Stimulated activated CD8-positive, alpha-beta memory T cell treated with anti-CD3 and anti-CD28 coated beads, Interleukin-2, amount 100 ng/mL, for 48 hours (primary cell): ENCODE data around the gene ANO8.
"Not testable (repeated sequence)": the region's sequence is repeated elsewhere in the genome, so short reads cannot be mapped to it uniquely, and the experiment has no call there.

Experiments used
- DNase-seq, 2 donors: peaks; one replicate each; pipeline ENCODE4 v3.0.0-alpha.2; 2020; ENCODE audit warnings: low read depth in 2 of 2

Gene ANO8

DNA sequence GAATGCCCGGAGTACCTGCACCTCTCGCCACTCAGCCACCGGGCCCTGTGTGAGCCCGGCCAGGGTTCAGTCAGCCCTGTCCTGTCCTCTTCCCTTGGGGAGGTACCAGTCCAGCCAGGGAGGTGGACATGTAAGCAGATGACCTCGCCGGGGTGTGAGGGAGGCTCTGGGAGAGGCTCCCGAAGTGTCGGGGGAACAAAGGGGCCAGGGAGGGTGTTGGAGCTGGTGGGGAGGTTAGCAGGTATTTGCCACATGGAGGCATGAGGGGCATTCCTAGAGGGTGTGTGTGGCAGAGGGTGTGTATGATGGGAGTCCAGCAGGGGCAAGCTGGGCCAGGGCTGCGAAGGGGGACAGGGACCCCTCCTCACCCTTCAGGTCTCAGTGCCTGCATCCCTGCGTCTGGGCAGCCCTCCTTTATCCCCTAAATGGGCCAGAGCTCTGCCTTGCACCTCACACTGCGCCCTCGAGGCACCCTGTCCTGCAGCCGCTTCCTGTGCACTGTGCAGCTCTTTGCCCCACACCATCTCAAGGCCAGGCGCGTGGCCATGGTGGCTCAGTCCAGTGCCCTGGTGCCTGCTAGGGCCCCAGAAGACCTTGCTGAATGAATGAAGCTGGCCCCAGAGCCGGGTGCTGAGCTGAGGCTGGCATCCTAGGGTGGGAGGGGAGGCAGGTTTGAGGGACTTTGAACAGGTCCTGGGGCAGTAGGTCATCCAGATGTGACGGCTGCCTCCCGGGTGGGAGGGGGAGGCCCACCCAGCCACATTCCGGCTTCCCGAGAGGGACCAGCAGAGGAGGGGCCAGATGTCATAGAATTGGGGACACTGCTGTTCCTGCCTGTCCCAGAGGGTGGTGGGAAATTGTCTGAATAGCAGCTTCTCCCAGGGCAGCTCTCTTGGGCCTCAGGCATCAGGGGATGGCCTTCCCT is 22.2 kb downstream of the ANO8 start:
- no peak for DNase-seq

- no peak for DNase-seq
Observed at GRCh38 chr19:17311455-17312188, 23.0 kb downstream of the ANO8 start.

- no peak for DNase-seq
Observed at GRCh38 chr19:17309965-17310461, 24.6 kb downstream of the ANO8 start.

GRCh38 chr19:17309198-17309964 is 25.3 kb downstream of the ANO8 start, which contains the start of gene DDA1:
DDA1 (plus strand) TSS chr19:17309563; CDS start chr19:17309655, 92 bp downstream.
- peak; percentile 96 to 98 for DNase-seq

- no peak for DNase-seq
Observed at GRCh38 chr19:17307876-17308377, 26.7 kb downstream of the ANO8 start.

DNA sequence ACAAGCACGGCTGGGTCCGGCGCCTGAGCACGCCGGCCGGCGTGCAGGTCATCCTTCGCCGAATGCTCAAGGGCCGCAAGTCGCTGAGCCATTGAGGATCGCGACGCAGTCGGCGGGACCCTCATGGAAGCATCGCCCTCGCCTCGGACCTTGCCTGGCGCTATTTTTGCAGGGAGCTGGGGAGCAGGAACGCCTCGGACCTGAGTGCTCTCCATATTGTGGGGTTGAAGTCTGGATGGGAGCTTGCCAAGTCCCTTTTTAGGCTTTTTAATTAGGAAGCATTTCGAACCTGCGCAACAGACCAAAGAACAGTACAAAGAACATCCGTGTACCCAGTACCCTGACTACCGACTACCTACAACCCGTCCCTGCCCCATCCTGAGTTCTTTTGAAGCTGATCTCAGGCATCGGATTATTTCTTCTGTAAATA is 28.4 kb downstream of the ANO8 start:
- no peak for DNase-seq

DNA sequence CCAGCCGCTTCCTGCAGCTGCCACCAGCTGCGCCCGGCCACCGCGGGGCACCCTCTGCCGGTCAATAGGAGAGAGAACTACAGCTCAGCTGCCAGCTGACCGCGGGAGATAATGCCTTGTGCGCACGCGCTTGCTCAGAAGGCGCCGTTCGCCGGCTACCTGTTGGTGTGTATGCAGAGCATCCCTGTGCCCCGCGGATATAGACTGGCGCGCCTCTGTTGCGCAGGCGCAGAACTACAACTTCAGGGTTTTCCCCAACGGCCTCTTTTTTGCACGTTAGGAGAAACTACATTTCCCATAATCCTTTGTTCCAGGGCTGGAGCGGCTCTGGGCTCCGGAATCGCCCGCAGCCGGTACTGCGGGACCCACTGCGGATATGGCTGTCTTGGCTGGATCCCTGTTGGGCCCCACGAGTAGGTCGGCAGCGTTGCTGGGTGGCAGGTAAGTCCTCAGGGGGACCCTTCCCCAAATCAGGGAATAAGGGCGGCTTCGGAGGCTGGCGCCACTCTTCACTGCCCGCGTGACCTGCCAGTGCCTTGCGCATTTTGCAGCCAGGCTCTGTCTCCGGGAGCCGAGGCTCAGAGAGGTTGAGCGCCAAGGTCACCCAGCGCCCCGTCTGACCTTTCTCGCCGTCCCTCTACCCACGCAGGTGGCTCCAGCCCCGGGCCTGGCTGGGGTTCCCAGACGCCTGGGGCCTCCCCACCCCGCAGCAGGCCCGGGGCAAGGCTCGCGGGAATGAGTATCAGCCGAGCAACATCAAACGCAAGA is 29.0 kb downstream of the ANO8 start, which contains the start of gene MRPL34:
Gene MRPL34 (plus strand): TSS at position 356 of the 768 bp plus-strand sequence. CDS start 21 bp downstream, at position 377.
- peak; percentile 89 to 92 for DNase-seq

DNA sequence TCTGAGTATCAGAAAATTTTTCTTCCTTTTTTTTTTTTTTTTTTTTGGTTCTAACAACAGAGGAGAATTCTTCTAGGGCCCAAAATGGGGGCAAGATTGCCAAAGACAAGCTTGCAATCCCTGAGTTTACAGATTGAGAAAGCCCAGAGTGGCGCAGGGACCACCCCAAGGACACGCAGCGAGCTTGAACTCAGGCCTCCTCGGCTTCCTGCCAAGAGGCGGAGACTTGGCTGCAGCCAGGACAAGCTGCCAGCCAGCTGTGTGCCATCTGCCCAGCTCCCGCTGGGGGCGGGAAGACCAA is 29.5 kb downstream of the ANO8 start:
- DNase-seq: no peak

GRCh38 chr19:17304386-17305215 is 30.1 kb downstream of the ANO8 start:
- DNase-seq: no peak

- DNase-seq: no peak
Observed at GRCh38 chr19:17303940-17304267, 30.8 kb downstream of the ANO8 start.

DNA sequence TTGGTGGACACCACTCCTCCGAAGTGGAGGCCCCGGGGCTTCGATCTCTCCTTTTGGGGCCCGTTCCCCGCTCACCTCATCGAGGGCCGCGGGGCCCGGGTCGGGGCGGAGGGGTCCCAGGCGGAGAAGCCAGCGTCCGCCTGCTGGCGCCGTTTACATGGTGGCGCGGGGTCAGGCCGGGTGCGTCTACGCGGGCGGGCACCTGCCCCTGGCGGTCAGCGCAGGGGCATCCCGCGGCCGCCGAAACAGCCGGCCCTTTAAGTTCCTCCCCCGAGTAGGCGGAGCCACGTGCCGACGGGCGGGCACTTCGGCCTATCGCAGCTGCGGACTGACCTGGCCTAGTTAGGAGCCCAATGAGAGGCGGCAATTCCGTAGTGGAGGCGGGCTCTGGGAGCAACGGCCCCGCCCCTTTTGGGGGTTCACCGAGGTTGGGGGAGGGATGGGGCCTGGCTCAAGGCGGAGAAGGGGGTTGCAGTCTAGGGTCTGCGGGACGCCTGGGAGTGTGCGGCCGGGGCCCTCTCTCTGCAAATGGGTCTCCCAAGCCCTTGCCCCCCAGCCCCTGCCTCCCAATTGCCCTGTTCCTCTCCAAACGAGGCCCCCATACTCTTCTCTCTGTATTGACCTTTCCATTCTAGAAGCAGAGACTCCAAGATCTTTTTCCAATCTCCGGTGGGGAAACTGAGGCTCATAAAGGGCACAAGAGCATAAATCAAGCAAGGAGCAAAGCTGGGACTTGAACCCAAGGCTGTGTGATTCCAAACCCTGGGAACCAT is 31.3 kb downstream of the ANO8 start, which contains the start of gene ABHD8:
Gene ABHD8 (minus strand): TSS at position 259 of the 773 bp plus-strand sequence. CDS start 1,809 bp downstream, outside the sequence.
- DNase-seq: peak; percentile 89 to 93

DNA sequence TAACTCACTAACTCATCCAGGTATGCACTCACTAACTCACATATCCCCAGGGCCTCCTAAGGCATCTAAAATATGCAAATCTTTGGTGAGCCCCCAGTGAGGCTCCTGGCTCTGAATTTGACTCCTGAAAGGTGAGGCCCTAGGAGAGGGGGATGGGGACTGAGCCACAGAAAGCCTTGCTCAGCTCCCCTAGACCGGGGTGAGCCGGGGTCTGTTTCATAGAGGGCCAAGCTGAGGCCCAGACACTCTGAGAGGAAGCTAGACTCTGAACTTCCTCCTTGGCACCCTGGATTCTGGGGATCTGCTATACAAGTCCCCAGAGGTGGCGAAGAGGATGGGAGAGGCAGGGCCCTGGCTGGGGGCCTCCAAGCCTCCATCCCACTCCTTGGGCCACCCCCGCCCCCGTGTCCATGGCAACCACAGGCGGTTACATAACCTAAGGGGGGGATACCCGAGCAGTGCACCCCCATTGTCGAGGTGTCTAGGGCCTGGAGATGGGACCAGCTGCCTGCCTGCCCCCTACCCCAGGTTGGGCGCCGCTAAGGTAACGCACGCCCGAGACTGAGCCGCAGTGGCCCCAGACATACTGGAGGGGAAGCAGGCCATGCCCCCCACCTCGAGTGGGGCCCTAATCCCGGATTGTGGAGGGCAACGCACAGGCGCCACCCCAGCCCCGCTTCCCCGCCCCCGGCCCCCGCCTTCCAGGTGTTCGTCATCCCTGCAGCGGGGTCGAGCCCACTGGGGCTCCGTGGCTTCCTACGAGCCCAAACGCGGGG is 32.1 kb downstream of the ANO8 start:
- DNase-seq: no peak

DNA sequence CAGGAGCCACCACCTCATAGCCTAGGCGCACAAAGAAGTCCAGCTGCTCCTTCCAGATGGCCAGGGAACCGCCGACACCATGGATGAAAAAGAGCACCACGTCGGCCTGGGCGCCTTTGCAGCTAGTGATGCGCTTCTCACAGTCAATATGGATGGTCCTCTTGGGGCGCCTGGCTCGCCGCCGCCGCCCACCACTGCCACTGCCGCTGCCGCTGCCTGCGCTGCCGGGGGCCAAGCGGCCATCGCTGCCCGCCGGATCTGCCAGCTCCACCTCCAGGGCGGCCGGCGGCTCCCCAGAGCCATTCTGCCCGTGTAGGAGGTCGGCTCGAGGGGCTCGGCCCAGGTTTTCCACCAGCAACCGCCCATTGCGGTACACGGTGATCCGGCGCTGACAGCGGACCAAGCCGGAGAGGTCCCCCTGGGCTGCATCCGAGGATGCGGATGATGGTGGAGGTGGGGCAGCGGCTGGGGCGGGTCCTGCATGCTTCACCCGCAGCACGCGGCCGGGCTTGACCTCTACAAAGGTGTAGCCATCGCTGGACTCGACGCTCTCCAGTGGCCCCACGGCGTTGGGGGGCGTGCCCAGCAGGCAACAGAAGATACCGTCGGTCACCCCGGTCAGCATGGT is 33.5 kb downstream of the ANO8 start:
- DNase-seq: no peak

DNA sequence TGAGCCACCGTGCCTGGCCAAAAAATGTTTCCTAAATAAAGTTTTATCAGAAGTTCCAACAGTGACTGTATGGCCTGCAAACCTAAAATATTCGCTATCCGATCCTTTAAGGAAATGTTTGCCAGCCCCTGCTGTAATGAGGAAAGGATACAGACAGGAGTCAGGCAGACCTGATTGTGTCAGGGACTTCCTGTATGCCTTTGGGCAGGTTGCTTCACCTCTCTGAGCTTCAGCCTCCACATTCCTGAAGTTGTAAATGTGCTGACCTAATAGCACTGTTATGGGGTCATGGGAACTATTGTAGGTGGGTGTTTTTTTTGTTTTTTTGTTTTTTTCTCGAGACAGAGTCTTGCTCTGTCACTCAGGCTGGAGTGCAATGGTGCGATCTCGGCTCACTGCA is 37.7 kb downstream of the ANO8 start:
- DNase-seq: no peak

DNA sequence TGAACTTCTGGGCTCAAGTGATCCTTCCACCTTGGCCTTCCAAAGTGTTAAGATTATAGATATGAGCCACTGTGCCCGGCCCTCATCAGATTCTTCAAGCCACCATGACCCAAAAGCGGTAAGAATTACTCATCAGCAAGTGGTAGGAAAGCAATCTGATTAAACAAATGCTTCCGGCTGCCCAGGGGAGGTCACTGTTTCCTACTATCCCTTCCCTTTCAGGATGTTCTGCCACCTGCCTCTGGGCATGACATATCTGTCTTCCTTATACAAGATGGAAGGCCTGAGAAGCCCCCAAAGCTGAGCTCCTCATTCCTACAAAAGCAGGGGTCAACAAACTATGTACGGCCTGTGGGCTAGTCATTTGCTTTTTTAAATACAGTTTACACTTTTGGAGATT is 38.4 kb downstream of the ANO8 start:
- DNase-seq: no peak

- not testable (repeated sequence) for DNase-seq
Observed at GRCh38 chr19:17295551-17295950, 39.1 kb downstream of the ANO8 start.

- DNase-seq: peak in 1 of 2 donors; percentile 67
Observed at GRCh38 chr19:17294051-17294891, 40.4 kb downstream of the ANO8 start.
